Left ventricle myocardium inferior (tissue), 1 donor: Measurements from ENCODE around the gene SP6. TPM values are rescaled to one million over a fixed set of nuclear protein-coding genes. Genes with fewer than 3 reads are reported as not detected.

Source experiments
- DNase-seq: peaks from one replicate; pipeline ENCODE4 v3.0.0-alpha.2; 2020
- H3K27ac ChIP-seq: fragments of 200-600 bp; replicated peaks from 2 replicates; pipeline ENCODE4 v1.8.0; 2021
- H3K27me3 ChIP-seq: fragments of 200-600 bp; 2 replicates; pipeline ENCODE4 v1.8.0; 2021; ENCODE audit warnings: low read depth
- H3K36me3 ChIP-seq: fragments of 200-600 bp; 2 replicates; pipeline ENCODE4 v1.8.0; 2021
- H3K4me1 ChIP-seq: fragments of 200-600 bp; 2 replicates; pipeline ENCODE4 v1.8.0; 2021
- H3K4me3 ChIP-seq: fragments of 200-600 bp; 2 replicates; pipeline ENCODE4 v1.8.0; 2021; ENCODE audit warnings: mild to moderate bottlenecking, moderate library complexity
- H3K9me3 ChIP-seq: fragments of 200-600 bp; replicated peaks from 2 replicates; pipeline ENCODE4 v1.8.0; 2021
- intact Hi-C: fragments of 100-400 bp; cut with micrococcal nuclease; formaldehyde crosslinking; loops from one replicate; pipeline ENCODE4 v1.11.0; 2022
- total RNA-seq: library from RNA; stranded (reverse); fragmentation: NEBNext Ultra II Directional; extraction: Animal tissue kit (Norgen Biotek cat#: 25700); gene quantifications from one replicate; pipeline ENCODE4 v1.2.1, GENCODE V29; 2021
- TF ChIP-seq, protein P1 (sequence below): fragments of 200-600 bp; IDR thresholded peaks from 2 replicates; pipeline ENCODE4 v1.8.0; 2021; ENCODE audit warnings: antibody characterized with exemption, mild to moderate bottlenecking, borderline replicate concordance
- donor health status: DM: no; HTN: yes; CAD: no; lungs with severe emphysema.

The SP6 gene
- total RNA-seq, 1 donor from 2014 or later: 0.16 TPM

DNA sequence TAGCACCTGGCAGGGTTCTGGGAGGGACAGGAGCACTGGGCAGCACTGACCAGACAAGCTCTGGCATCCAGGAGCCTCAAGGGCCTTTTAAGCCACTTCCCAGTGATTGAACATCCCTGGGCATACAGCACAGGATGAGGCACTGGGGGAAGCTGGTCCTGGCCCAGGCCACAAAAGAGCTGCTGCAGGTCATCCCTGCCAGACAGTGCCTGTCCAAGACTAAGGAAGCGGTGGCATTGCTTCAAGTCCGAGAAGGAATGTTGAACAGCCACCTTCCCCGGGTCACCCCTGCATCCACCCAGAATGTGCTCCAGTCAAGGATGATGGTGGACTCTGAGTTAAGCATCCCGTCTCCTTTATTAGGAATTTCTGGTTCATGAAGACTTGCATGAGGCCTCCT lies 28.2 kb downstream of the SP6 start:
- no peak overlapping the region for H3K27ac ChIP-seq
- peaks cover 61% of the 10 kb centered on the region for H3K36me3 ChIP-seq
- peaks cover 27% of the 10 kb centered on the region for H3K4me1 ChIP-seq
- no peak overlapping the region for H3K4me3 ChIP-seq
- TF ChIP-seq, protein P1, sequence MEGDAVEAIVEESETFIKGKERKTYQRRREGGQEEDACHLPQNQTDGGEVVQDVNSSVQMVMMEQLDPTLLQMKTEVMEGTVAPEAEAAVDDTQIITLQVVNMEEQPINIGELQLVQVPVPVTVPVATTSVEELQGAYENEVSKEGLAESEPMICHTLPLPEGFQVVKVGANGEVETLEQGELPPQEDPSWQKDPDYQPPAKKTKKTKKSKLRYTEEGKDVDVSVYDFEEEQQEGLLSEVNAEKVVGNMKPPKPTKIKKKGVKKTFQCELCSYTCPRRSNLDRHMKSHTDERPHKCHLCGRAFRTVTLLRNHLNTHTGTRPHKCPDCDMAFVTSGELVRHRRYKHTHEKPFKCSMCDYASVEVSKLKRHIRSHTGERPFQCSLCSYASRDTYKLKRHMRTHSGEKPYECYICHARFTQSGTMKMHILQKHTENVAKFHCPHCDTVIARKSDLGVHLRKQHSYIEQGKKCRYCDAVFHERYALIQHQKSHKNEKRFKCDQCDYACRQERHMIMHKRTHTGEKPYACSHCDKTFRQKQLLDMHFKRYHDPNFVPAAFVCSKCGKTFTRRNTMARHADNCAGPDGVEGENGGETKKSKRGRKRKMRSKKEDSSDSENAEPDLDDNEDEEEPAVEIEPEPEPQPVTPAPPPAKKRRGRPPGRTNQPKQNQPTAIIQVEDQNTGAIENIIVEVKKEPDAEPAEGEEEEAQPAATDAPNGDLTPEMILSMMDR: no peak
- intact Hi-C loops: no loop called here
- DNase-seq: no peak
- no peaks in the 10 kb centered on the region for H3K9me3 ChIP-seq
- H3K27me3 ChIP-seq: no peaks in the 10 kb centered on the region

DNA sequence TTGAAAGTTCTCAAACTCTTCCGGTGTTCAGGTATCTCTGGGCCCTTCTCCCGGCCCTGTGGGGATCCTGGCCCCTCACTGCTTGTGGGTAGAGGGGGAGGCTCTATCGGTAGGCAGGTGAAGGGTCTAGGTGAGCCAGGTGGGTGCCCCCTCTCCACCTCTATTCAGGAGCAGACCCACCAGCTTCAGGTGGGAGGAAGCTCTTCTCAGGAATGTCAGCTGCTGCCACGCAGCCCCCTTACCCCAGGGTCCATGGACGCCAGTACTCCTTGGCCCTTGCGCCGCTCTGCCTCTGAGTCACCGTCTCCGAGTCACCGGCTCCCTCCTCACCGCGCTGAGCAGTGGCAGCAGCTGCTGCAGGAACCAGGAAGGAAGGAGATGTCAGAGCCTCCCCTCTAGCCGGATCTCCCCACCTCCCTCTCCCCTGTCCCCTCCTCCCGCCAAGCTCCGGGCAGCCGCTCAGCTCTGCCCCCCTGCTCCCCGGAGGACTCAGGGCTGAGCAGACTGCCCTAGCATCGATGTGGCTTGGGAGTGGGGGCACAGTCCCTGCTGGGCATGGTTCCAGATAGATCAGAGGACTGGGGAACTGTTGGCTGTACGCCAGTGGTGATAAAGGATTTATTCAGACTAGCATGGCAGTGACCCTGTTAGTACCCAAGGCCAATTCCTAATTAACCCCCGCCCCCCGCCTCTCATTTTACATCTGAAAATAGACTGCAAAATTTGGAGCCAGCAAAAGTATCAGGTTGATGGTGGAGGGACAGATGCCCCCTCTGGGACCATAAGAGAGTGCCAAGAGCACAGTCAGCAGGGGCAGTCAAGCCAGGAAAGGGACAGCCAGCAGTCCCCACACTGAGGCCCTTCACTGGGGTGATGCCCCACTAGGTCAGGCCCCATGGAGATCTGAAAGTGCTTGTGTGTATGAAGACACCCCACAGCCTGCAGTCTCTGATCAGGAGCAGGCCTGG lies 29.3 kb downstream of the SP6 start, which contains the start of gene OSBPL7:
OSBPL7 (minus strand) TSS at position 371 of the 968 bp plus-strand sequence. CDS start 1,516 bp downstream, outside the sequence.
- H3K9me3 ChIP-seq: no peaks in the 10 kb centered on the region
- H3K36me3 ChIP-seq: peaks cover 61% of the 10 kb centered on the region
- peak within 1 kb of the TSS; percentile 66 for H3K27ac ChIP-seq
- TF ChIP-seq, protein P1: no peak
- intact Hi-C loops: no loop called here
- peaks cover 27% of the 10 kb centered on the region for H3K4me1 ChIP-seq
- no peaks in the 10 kb centered on the region for H3K27me3 ChIP-seq
- DNase-seq: peak; percentile 60
- peak within 1 kb of the TSS; percentile 82 for H3K4me3 ChIP-seq

DNA sequence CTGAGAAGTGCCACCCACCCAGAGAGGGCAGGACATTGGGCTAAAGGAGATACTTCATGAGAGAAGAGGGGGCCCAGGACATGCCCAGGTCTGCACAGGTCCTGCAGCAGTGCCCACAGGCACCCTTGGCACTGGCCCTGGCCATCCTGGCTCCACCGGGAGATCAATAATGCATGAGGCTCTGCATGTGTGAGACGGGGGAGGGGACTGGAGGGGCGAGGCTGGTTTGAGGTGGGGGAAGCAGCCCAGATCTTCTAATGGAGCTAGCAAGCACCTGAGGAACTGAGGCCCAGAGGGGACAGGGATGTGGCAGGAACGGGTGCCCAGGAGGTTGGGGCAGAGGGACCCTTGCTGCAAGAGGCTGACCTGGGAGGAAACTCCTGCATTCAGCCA lies 29.9 kb downstream of the SP6 start:
- peaks cover 27% of the 10 kb centered on the region for H3K4me1 ChIP-seq
- DNase-seq: no peak
- no peaks in the 10 kb centered on the region for H3K9me3 ChIP-seq
- H3K36me3 ChIP-seq: peaks cover 61% of the 10 kb centered on the region
- peak overlapping the region; percentile 66 for H3K27ac ChIP-seq
- TF ChIP-seq, protein P1: no peak
- intact Hi-C loops: no loop called here
- no peaks in the 10 kb centered on the region for H3K27me3 ChIP-seq
- peak overlapping the region; percentile 82 for H3K4me3 ChIP-seq

DNA sequence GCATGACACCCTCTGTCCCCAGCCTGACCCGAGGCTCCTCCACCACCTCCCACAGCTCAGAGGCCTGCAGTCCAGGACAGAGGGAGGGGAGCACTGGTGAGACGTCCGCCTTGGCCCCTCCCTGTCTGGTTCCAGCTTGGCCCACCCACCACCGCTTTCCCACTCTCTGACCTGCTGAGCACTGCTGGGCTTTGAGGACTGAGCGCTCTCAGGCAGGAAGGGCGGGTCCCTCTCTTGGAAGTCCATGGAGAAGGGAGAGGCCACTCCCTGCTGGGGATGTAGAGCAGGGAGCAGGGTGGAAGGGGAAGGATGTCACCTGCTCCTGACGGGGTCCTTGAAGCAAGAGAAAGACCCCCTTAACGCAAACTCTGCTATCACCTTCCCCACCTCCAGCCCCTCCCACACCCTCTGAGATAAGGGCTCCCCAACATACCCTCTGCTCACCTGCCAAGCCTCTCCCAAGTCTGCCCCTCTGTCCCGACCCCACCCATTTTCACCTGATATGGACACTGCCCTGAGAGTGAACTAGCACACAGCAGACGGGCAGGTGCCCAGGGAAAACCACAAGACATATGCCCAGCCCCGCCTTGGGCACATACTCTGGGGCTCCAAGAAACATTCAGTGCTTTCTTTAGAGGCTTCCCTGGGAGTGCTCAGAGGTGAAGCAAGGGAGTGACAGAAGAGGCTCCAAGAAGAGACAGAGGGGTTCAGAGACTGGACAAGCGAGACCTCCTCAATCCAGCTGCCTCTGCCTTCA lies 30.8 kb downstream of the SP6 start:
- no peaks in the 10 kb centered on the region for H3K9me3 ChIP-seq
- intact Hi-C loops: no loop called here
- H3K36me3 ChIP-seq: peaks cover 61% of the 10 kb centered on the region
- no peaks in the 10 kb centered on the region for H3K27me3 ChIP-seq
- H3K27ac ChIP-seq: no peak overlapping the region
- peak overlapping the region; percentile 82 for H3K4me3 ChIP-seq
- DNase-seq: no peak
- peaks cover 27% of the 10 kb centered on the region for H3K4me1 ChIP-seq
- TF ChIP-seq, protein P1: no peak

DNA sequence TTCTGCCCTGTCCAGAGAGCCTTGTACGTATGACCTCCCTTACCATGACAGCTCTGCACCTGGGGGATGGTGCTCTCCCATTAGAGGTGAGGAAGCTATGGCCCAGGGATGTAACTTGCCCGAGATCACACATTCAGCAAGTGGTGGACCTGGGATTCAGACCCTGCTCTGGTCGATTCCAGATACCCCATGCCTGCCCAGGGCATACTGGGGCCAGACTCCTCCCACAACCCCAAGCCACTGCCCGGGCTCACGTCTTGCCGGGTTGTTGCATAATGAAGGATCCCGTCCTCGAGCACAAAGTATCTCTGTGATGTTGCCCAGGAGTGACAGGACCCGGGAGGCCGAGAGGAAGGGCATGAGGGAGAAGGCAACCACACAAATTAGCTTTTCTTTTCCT lies 31.5 kb downstream of the SP6 start:
- Histone ChIP-seq H3K27ac (no peak overlapping the region), H3K36me3 (peaks cover 62% of the 10 kb centered on the region), H3K27me3 (no peaks in the 10 kb centered on the region), H3K4me1 (peaks cover 27% of the 10 kb centered on the region), H3K4me3 (no peak overlapping the region), H3K9me3 (no peaks in the 10 kb centered on the region)
- intact Hi-C loops: no loop called here
- TF ChIP-seq, protein P1: no peak
- DNase-seq: no peak
